Measurements from ENCODE around the gene SENP8. TPM values are rescaled to one million over a fixed set of nuclear protein-coding genes. Genes with fewer than 3 reads are reported as not detected.

Gene SENP8
- total RNA-seq, 1 donor from 2014 or later, result 13.5 TPM

DNA sequence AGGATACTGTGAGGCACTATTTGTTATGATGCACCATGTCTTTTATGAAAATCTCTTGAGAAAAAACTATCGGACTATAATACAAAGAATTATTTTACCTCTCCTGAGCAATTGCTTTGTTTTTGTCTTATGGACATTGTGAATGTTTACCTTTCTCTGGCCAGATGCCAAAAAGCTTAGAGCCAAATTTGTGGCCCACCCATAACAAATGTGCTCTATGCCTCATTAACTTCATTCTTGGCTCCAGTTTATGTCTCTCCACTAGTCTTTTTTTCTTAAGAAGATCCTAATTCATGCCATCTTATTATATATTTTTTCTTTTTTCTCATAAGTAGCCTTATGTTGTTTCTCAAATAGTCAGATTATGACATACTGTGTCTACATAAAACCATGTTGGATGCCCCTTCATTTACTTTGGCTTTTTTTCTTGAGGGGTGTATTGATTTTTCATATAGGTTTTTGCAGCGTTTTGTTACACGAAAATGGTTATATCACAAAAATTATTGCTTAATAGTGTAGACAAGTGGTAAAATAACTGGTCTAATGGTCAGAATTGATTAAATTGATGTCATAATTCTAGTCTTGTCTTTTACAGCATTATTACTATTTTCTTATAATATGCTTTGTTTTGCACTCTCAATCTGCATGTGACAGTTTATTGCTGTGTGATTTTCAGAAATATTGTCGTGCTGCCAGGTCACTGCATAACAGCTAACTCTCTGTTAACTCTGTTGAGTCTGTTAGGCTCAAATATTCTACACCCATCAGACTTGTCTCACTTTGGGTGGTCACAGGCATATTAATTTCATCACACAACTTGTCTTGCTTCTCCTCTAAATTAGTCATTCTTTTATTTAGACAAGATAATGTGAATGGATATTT, 18.2 kb downstream of the SENP8 start:
- H3K4me1 ChIP-seq, result no peaks in the 10 kb centered on the region
- Mint-ChIP-seq H3K4me3 (no peak overlapping the region), H3K4me1 (no peaks in the 10 kb centered on the region), H3K27me3 (ENCODE audit: insufficient read depth, low read depth) (no peaks in the 10 kb centered on the region), H3K9me3 (no peaks in the 10 kb centered on the region), H3K36me3 (peaks cover 3% of the 10 kb centered on the region), H3K27ac (no peak overlapping the region)
- TF ChIP-seq EZH2phosphoT487 (IDR thresholded peaks at IDR 0.05), result no peak
- no peak for TF ChIP-seq EZH2 (IDR thresholded peaks at IDR 0.05)
- TF ChIP-seq, protein P1, sequence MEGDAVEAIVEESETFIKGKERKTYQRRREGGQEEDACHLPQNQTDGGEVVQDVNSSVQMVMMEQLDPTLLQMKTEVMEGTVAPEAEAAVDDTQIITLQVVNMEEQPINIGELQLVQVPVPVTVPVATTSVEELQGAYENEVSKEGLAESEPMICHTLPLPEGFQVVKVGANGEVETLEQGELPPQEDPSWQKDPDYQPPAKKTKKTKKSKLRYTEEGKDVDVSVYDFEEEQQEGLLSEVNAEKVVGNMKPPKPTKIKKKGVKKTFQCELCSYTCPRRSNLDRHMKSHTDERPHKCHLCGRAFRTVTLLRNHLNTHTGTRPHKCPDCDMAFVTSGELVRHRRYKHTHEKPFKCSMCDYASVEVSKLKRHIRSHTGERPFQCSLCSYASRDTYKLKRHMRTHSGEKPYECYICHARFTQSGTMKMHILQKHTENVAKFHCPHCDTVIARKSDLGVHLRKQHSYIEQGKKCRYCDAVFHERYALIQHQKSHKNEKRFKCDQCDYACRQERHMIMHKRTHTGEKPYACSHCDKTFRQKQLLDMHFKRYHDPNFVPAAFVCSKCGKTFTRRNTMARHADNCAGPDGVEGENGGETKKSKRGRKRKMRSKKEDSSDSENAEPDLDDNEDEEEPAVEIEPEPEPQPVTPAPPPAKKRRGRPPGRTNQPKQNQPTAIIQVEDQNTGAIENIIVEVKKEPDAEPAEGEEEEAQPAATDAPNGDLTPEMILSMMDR (IDR thresholded peaks at IDR 0.05), result no peak
- H4K20me1 ChIP-seq (ENCODE audit: low read depth), result no peaks in the 10 kb centered on the region
- no peak overlapping the region for H3K4me2 ChIP-seq
- H3K9me3 ChIP-seq (ENCODE audit: low read depth), result no peaks in the 10 kb centered on the region
- no peak overlapping the region for H3K27ac ChIP-seq
- no peak for DNase-seq (ENCODE audit: low spot score)
- H3K36me3 ChIP-seq, result no peaks in the 10 kb centered on the region
- no peaks in the 10 kb centered on the region for H3K79me2 ChIP-seq (ENCODE audit: low read depth)
- no peak overlapping the region for H3K9ac ChIP-seq
- no peaks in the 10 kb centered on the region for H3F3A ChIP-seq (ENCODE audit: low read depth)
- H2AFZ ChIP-seq (replicated peaks), result no peak overlapping the region
- H3K27me3 ChIP-seq, result no peaks in the 10 kb centered on the region
- H3K4me3 ChIP-seq, result no peak overlapping the region

DNA sequence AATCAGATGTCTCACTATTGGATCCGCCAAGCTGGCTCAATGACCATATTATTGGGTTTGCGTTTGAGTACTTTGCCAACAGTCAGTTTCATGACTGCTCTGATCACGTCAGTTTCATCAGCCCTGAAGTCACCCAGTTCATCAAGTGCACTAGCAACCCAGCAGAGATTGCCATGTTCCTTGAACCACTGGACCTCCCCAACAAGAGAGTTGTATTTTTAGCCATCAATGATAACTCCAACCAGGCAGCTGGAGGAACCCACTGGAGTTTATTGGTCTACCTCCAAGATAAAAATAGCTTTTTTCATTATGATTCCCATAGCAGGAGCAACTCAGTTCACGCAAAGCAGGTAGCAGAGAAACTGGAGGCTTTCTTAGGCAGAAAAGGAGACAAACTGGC, 21.5 kb downstream of the SENP8 start:
- no peaks in the 10 kb centered on the region for H3K4me1 Mint-ChIP-seq
- Histone ChIP-seq H3K4me3 (no peak overlapping the region), H3K27me3 (no peaks in the 10 kb centered on the region), H3K79me2 (ENCODE audit: low read depth) (no peaks in the 10 kb centered on the region), H2AFZ (replicated peaks) (no peak overlapping the region), H3K4me1 (no peaks in the 10 kb centered on the region), H3F3A (ENCODE audit: low read depth) (no peaks in the 10 kb centered on the region), H3K9me3 (ENCODE audit: low read depth) (no peaks in the 10 kb centered on the region), H3K36me3 (no peaks in the 10 kb centered on the region), H3K4me2 (no peak overlapping the region), H3K9ac (no peak overlapping the region), H4K20me1 (ENCODE audit: low read depth) (no peaks in the 10 kb centered on the region), H3K27ac (no peak overlapping the region)
- H3K9me3 Mint-ChIP-seq, result no peaks in the 10 kb centered on the region
- no peak overlapping the region for H3K4me3 Mint-ChIP-seq
- peaks cover 3% of the 10 kb centered on the region for H3K36me3 Mint-ChIP-seq
- no peak overlapping the region for H3K27ac Mint-ChIP-seq
- DNase-seq (ENCODE audit: low spot score), result no peak
- TF ChIP-seq EZH2phosphoT487 (IDR thresholded peaks at IDR 0.05), result no peak
- TF ChIP-seq EZH2 (IDR thresholded peaks at IDR 0.05), result no peak
- TF ChIP-seq, protein P1 (IDR thresholded peaks at IDR 0.05), result no peak
- no peaks in the 10 kb centered on the region for H3K27me3 Mint-ChIP-seq (ENCODE audit: insufficient read depth, low read depth)

DNA sequence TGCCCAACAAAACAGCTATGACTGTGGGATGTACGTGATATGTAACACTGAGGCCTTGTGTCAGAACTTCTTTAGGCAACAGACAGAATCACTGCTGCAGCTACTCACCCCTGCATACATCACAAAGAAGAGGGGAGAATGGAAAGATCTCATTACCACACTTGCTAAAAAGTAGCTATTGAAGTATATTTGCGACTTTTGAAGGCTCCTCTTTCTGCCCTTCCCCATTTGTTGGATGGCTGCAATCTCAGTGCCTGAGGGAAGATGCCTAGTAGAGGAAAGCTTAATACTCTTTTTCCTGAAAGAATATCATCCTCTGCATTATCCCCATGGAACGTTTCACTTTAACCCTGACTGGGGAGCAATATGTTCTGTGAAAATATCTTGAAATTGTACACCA, 21.9 kb downstream of the SENP8 start:
- no peaks in the 10 kb centered on the region for H4K20me1 ChIP-seq (ENCODE audit: low read depth)
- no peaks in the 10 kb centered on the region for H3K27me3 ChIP-seq
- DNase-seq (ENCODE audit: low spot score), result no peak
- Mint-ChIP-seq H3K27me3 (ENCODE audit: insufficient read depth, low read depth) (no peaks in the 10 kb centered on the region), H3K36me3 (peaks cover 3% of the 10 kb centered on the region), H3K9me3 (no peaks in the 10 kb centered on the region), H3K27ac (no peak overlapping the region), H3K4me1 (no peaks in the 10 kb centered on the region), H3K4me3 (no peak overlapping the region)
- no peak overlapping the region for H3K9ac ChIP-seq
- no peaks in the 10 kb centered on the region for H3K79me2 ChIP-seq (ENCODE audit: low read depth)
- no peaks in the 10 kb centered on the region for H3K9me3 ChIP-seq (ENCODE audit: low read depth)
- no peaks in the 10 kb centered on the region for H3K36me3 ChIP-seq
- no peak overlapping the region for H3K4me3 ChIP-seq
- H3F3A ChIP-seq (ENCODE audit: low read depth), result no peaks in the 10 kb centered on the region
- no peak overlapping the region for H2AFZ ChIP-seq (replicated peaks)
- no peaks in the 10 kb centered on the region for H3K4me1 ChIP-seq
- H3K27ac ChIP-seq, result no peak overlapping the region
- TF ChIP-seq EZH2phosphoT487 (IDR thresholded peaks at IDR 0.05) (no peak), EZH2 (IDR thresholded peaks at IDR 0.05) (no peak)
- TF ChIP-seq, protein P1 (IDR thresholded peaks at IDR 0.05), result no peak
- H3K4me2 ChIP-seq, result no peak overlapping the region

Measured in neural progenitor cell (in vitro differentiated cells).